DMS53 (cell line): Measurements from ENCODE around the gene TK1.
A peak's percentile ranks its signal among the peaks of the same experiment; 100 is the strongest.

Experiments
- DNase-seq: peaks from one replicate; lab custom pipeline; 2025; lab: John Stamatoyannopoulos, UW

TK1 gene

DNA sequence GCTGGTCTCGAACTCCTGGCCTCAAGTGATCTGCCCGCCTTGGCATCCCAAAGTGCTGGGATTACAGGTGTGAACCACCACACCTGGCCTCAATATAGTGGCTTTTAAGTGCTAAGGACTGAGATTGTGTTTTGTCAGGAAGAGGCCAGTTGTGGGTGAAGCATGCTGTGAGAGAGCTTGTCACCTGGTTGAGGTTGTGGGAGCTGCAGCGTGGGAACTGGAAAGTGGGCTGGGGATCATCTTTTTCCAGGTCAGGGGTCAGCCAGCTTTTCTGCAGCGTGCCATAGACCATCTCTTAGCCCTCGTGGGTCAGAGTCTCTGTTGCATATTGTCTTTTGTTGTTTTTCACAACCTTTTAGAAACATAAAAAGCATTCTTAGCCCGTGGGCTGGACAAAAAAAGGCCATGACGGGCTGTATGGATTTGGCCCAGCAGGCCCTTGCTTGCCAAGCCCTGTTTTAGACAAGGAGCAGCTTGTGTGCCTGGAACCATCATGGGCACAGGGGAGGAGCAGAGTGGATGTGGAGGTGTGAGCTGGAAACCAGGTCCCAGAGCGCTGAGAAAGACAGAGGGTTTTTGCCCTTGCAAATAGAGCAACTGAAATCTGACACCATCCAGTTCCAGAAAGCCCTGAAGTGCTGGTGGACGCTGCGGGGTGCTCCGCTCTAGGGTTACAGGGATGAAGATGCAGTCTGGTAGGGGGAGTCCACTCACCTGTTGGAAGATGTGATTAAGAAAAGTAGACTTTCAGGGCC, 32.7 kb upstream of the TK1 start:
- no peak for DNase-seq

DNA sequence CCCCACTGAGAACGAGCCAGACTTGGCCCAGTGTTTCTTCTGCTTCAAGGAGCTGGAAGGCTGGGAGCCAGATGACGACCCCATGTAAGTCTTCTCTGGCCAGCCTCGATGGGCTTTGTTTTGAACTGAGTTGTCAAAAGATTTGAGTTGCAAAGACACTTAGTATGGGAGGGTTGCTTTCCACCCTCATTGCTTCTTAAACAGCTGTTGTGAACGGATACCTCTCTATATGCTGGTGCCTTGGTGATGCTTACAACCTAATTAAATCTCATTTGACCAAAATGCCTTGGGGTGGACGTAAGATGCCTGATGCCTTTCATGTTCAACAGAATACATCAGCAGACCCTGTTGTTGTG, 27.8 kb upstream of the TK1 start:
- no peak for DNase-seq

DNA sequence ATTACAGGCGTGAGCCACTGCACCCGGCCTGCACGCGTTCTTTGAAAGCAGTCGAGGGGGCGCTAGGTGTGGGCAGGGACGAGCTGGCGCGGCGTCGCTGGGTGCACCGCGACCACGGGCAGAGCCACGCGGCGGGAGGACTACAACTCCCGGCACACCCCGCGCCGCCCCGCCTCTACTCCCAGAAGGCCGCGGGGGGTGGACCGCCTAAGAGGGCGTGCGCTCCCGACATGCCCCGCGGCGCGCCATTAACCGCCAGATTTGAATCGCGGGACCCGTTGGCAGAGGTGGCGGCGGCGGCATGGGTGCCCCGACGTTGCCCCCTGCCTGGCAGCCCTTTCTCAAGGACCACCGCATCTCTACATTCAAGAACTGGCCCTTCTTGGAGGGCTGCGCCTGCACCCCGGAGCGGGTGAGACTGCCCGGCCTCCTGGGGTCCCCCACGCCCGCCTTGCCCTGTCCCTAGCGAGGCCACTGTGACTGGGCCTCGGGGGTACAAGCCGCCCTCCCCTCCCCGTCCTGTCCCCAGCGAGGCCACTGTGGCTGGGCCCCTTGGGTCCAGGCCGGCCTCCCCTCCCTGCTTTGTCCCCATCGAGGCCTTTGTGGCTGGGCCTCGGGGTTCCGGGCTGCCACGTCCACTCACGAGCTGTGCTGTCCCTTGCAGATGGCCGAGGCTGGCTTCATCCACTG, 27.3 kb upstream of the TK1 start, which contains the start of gene BIRC5:
BIRC5 (plus strand) TSS at position 238 of the 690 bp plus-strand sequence; CDS start at position 302, 64 bp downstream.
- DNase-seq: peak; percentile 97

DNA sequence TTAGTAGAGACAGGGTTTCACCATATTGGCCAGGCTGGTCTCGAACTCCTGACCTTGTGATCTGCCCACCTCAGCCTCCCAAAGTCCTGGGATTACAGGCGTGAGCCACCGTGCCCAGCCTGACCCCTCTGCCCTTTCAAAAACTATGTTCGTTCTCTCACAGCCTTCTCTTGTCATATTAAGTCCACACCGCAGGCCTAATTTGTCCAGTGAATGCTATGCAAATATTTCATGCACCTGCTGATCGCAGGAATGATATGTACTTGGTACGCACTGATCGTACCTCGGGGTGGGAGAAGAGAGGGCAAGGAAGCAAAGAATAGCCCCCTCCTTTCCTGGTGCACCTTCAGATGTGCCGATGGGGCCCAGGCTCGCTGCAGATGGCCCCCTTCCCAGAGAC, 24.2 kb upstream of the TK1 start:
- peak; percentile 46 for DNase-seq

DNA sequence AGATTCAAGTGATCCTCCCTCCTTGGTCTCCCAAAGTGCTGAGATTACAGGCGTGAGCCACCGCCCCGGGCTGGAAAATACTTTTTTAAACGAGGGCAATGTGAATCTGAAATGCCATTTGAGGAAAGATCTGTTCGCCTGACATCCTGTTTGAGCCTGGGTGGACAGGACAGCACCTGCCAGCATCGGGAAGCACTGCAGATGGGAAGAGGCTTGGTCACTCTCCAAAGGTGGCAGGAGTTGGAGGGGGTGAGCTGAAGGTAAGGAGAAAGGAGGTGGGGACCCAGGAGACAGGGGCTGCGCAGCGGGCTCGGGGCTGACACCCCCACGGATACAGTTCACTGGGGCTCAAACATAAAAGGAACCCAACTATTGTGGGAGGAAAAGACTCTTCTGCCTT, 23.3 kb upstream of the TK1 start:
- peak; percentile 27 for DNase-seq

DNA sequence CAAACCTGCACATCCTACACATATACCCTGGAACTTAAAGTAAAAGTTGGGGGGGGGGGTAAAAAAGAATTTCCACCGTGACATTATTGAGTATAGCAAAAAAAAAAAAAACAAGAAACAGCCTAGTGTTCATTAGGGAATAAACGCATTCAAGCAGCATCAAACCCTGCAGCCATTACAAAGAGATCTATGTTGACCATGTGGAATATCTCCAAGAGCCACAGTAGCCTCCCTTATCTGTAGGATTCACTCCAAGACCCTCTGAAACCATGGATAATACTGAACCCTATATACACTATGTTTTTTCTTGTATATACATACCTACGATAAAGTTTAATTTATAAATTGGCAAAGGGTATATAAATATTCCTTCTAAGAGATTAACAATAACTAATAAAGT, 21.6 kb upstream of the TK1 start:
- DNase-seq: no peak

DNA sequence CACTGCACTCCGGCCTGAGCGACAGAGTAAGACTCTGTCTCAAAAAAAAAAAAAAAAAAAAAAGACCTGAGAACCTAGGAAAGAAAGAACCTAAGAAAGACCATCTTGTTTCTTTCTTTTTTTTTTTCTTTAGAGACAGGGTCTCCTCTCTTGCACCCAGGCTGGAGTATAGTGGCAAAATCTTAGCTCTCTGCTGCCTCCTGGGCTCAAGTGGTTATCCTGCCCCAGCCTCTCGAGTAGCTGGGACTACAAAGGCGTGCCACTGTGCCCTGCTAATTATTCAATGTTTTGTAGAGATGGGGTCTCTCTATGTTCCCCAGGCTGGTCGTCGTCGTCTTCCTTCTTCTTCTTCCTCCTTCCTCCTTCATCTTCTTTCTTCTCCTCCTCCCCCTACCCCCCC, 19.4 kb upstream of the TK1 start:
- DNase-seq: no peak

DNA sequence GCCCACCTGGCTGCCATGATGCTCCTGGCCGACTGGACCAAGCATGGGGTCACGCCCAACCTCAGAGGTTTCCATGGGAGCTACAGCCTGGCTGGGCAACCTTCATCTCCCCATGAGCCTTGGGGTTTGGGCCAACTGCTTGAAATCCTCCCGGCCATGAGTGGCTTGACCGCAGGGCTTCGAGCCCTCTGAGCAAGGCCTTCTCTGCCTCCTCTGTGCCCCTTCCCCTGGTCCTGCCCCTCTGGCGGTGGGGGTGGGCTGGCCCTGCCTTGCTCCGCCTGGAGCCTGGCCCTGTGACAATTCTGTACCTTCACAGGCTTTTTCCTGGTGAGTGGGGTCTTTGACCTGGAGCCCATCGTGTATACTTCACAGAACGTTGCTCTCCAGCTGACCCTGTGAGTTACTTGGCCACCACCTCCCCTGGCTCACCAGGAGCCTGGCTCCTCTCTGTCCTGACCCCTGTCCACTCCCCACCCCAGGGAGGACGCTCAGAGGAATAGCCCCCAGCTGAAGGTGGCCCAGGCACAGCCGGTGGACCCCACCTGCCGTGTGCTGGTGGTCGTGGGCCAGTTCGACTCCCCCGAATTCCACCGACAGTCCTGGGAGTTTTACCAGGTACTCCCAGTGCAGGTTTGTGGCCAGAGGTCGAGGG, 18.4 kb upstream of the TK1 start:
- no peak for DNase-seq

DNA sequence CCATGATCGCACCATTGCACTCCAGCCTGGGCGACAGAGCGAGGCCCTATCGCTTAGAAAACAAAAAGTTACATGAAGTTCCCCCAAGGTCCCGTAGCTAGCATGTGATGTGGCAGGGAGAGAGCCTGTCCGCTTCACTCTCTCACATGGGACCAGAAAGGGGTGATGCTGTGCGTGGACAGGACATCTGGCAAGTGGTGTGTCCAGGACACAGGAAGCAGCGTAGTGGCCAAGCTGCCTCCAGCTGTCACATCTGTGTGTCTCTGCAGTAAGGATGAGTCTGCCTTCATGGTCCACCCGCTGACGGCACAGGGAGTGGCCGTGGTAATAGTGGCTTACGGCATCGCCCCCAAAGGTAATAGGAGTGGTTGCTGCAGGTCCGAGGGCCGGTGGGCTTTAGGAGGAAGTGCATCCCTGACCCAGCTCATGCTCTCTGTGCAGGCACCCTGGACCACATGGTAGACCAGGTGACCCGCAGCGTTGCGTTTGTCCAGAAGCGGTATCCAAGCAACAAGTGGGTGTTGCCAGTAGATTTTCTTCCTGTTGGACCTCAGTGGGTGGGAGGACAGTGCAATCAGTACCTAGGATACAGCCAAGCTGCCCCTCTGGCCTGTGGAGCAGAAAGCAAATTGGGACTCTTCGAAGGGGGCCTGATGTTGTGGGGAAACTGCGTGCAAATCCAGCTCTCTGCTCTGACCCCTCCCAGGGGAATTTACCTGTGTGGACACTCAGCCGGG, 17.7 kb upstream of the TK1 start:
- DNase-seq: peak; percentile 26

DNA sequence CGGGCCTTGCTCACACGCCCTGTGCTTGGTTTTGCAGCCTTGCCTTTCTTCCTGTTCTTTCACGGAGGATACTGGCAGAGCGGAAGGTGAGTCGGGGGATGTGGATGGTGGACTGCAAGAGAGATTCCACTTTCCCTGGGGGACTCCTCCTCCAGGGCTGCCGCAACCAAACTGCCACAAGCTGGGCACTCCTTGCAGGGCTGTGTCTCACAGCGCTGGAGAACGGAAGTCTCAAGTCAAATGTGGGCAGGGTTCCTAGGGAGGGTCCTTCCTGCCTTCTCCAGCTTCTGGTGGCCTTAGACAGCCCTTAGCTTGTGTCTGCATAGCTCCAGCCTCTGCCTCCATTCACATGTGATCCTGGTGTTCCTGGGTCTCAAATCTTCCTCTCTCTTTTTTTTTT, 15.8 kb upstream of the TK1 start:
- DNase-seq: no peak

DNA sequence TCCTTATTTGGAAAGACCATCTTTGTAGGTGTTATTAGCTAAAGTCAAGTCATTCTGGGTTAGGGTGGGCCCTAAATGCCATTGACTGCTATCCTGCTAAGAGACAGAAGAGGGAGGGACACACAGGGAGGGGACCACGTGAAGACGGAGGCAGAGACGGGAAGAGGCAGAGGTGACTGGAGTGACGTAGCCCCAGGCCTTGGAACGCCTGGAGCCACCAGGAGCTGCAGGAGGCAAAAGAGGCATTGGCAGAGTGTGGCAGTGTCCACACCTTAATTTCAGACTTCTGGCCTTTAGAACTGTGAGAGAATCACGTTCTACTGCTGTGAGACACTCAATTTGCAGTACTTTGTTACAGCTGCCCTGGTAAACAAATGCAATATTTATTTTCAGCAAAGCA, 13.6 kb upstream of the TK1 start:
- DNase-seq: no peak

DNA sequence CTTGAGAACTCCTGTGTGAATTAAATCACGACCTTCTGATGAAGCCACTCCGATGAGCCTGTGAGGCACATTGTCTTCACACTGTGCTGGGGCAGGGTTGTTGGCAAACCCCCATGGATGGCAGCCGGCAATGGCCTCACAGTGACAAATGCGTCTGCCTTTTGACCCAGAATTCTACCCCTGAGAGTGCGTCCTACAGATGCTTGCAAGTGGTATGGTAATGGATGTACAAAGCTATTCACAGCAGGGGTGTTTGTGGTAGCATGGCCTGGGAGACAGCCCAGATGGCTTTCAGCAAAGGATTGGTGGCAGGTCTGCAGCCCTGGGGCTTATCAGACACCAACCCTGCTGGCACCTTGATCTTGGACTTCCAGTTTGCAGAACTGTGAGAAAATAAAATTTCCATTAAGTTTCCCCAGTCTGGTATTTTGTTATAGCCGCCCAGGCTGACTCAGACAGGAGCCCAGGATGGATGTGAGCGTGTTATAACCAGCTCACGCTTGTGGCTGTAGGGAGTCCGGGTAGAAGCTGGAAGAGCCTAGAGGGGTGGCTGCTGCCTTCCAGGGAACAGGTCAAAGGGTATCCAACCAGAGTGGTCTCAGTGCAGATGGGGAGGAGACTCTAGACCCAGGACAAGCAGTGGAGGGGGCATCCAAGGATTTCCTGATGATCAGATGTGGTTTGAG, 10.4 kb upstream of the TK1 start:
- DNase-seq: no peak

DNA sequence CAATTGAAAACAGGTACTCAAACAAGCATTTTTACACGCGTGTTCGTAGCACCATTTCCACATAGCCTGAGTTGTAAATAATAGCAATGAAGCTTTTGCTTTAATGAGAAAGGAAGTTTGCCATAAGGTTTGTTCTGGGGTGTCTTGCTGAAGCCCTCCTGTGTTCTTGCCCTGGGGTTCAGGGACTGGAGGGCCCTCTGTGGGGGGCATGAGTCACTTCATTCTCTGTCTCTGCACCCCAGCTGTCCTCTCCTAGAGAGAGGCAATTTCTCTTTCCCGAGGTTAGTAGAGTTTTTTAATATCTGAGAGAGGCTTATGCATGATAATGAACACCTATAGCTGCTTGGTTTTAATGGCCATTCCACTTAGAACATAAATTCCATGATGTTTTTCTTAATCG, 9.9 kb upstream of the TK1 start:
- DNase-seq: no peak

DNA sequence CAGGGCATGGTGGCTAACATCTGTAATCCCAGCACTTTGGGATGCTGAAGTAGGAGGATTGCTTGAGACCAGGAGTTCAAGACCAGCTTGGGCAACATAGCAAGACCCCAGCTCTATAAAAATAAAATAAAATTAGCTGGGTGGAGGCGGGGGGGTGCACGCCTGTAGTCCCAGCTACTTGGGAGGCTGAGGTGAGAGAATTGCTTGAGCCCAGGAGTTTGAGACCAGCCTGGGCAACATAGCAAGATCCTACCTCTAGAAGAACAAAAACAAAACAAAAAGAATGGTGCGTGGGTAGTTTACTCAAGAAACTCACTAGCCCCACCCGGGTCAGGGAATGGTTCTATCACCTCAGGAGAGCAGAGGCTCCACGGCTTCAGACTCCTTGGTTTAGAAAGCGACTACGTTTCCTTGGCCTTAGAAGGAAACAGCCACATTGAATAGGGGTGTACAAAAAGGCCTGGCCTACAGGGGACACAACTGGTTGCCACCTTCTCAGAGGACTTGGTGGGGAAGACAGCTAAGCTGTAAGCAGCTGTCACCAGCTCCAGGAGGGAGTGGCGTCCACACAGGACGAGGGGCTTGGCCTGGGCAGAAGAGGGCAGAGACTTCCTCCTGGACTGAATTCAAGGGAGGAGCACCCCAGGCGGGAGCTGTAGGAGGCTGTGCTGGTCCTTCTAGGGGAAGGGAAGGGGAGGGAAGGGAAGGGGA, 716 bp downstream of the TK1 start:
- DNase-seq: peak; percentile 85

DNA sequence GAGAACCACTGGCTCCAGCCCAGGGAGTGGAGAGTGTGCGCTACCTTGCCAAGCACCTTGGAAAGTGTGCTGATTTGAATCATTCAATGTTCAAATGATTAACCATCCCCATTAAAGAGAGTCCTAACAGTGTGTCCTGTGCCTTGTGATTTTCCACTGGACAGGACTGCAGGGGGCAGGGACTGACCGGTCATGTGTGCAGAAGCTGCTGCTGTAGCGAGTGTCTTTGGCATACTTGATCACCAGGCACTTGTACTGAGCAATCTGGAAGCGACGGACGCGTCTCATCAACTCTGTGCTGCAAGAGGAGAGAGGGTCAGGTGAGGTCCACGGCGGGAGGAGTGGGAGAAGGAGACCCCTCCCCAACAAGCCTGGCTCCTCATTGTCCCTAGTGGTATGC, 2.0 kb downstream of the TK1 start:
- DNase-seq: no peak

DNA sequence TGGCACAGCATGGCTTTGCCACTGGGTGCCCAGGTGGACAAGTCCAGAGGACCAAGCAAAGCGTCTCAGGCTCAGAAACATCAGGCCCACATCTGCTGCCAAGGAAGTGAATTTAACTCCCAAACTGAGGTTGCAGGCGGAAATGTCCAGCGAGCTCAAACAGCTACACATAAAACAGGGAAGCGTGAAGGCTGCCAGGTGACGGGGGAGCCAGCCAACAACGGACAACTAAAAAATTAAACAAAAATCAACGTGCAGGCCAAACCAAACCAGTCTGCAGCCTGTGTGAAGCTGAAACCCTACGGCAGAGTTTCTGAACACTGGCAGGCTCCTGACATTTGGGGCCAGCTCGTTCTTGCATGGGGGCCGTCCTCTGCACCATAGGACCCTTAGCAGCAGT, 2.5 kb downstream of the TK1 start:
- no peak for DNase-seq

DNA sequence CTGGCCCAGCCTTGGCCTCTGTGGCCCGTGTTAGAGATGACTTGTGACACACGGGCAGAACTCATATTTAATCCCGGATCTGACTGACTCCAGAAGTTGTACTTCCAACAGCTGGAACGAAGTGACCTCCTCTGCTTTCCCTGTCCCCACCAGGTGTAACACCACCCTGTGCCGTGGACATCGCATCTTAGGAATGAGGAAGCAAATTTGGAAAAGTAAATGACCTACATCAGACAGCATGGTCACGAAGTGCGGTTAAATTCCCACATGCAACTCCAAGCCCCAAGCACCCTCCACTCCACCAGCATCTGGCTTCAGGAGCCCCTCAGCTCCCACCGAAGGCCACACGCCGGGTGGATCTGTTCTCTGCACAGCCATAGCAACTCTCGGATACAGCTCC, 2.9 kb downstream of the TK1 start:
- no peak for DNase-seq

DNA sequence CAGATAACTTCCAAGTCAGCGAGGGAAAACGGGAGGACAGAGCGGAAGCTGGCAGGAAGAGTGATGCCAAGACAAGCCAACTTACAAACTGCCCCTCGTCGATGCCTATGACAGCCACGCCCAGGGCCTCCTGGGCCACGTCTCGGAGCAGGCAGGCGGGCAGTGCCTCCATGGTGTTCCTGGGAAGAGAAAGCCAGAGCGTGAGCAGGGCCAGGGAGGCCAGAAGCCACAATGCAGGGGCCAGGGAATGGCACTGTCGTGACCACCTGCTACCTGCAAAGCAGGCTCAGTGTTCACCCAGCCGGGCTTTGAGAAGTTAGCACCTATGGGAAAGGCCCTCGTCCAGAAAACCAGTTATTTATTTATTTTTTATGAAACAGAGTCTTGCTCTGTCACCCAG, 4.3 kb downstream of the TK1 start:
- no peak for DNase-seq

DNA sequence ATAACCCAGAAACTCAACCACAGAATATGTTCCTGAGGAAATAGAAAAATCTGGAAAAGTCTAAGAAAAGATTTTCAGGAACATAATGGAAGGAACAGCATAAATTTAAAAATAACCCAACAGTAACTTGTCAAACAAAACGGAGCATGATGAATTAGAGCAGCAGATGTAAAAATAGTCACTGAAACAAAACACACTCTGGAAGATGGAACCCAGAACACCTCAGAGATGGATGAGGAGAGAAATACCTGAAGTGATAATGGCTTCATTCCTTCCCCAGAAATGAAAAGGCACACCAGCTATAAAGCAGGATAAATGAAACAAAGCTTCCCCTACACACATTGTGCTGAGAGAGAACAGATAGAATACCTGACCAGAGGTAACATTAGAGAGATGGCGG, 6.3 kb downstream of the TK1 start:
- no peak for DNase-seq

DNA sequence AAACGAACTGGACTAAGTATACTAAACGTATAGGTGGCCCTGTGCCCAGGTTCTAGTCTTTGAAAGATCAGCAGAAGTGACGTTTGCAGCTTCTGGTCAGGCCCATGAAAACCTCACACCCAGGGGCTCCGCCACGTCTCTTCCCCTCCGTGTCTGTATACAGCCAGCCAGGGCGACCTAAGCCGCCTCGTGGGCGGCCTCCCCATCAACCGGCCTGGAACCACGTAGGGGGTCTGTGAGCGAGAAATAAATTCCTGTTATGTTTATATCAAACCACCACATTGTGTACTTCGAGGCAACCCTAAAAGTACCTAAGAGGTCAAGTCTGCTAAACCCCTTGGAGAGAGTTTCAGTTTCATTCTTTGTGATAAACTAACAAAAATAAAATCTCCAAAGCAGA, 6.8 kb downstream of the TK1 start:
- DNase-seq: no peak

DNA sequence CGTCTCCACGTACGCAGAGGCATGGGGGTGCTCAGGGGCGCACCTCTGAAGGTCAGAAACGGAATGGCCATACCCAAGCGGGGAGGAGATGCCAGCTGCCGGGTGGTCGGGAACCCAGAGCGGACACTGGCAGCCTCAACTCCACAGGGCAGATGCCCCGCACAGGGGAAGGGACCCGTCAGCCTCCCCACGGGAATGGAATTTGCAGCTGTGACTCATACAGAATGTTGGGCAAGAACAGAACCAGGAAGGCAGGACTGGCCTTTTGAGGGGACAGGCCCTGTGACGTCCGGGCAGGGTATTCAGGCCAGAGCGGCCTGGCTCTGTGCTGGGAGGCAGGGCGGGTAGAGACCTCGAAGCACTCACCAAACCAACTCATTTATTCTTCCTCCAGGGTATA, 7.5 kb downstream of the TK1 start:
- DNase-seq: no peak
